GM18520 (cell line): ENCODE measurements around the gene TMEM72.
"Not testable (repeated sequence)": the region's sequence is repeated elsewhere in the genome, so short reads cannot be mapped to it uniquely, and the experiment has no call there.

Experiments
- ATAC-seq: cut with Tn5 transposase; IDR thresholded peaks from one replicate; pipeline ENCODE4 v1.9.1; 2021; ENCODE audit not compliant: unreplicated experiment

The TMEM72 gene

DNA sequence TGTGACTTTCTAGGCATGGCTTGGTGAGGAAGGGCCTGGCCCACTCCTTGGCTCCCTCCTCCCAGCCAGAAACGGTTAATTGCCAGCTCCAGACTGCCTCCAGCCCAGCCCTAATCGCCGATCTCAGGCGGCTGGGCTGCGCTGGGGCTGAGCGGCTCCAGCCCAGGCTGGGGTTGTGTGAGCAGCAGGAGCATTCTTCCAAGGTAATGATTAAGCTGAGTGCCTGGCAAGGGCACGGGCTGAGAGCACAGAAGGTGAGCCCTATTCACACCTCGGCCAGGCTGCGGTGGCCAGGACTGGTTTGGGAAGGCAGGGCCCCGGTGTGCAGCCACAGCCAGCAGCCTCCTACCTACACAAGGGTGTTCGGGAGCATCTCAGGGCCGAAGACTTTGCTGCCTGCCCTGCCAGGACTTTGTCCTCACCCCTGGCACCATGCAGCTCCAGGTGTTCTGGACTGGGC lies at the start of gene TMEM72:
Gene TMEM72, plus strand, starts transcription at position 257 of the 460 bp plus-strand sequence. Its CDS starts 176 bp downstream, at position 433.
- no peak for ATAC-seq

GRCh38 chr10:44862006-44862751 lies 49.0 kb upstream of the TMEM72 start:
- ATAC-seq: no peak

DNA sequence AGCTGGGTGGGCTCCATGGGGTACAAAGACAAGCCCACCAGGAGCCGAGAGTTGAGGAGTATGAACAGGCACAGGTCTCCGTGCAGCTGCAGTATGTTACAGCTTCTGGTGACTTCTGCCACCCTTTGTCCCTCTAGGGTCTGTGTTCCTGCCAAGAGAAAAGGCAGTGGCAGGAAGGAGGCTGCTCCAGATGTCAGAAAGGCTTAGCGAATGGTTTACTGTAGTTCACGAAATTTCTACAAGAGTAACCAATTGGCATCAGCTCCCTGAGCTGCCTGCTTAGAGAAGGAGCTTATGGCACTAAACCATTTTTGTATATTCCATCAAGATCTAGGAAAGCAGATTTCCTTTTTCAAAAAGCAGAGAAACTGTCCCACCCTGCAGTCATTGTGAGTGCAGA lies 48.2 kb upstream of the TMEM72 start:
- no peak for ATAC-seq

GRCh38 chr10:44863344-44864047 lies 47.6 kb upstream of the TMEM72 start:
- no peak for ATAC-seq

- ATAC-seq: no peak
These were observed 47.1 kb upstream of the TMEM72 start for GRCh38 chr10:44864051-44864450.

DNA sequence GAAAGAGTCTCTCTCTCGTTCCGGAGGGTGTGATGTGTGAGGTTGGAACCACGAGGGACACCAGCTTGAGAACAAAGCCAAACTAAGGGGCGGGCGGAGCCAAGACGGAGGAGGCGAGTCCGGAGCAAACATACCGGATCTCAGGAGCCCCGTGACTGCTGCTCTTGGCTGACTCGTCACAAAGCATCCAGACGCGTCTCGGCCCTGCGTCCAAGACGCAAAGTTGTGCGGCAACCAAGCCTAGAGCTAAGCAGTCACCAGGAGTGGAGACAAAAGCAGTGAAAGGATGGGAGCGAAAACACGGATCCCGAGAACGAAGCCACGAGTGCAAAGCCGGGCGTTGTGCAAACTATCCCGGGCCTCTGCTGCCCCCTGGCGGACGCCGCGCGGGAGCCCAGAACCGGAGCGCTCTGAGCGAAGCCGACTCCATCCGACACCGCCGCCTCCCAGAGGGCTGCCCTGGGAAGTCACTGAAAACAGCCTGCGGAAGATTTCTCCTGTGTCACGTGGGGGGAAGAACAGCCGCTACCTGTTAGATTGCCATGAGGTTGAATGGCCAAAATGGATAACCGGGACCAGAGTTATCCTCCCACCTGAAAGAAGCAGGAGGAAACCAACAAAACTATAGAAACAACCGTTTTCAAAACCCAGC lies 46.4 kb upstream of the TMEM72 start:
- no peak for ATAC-seq

- ATAC-seq: no peak
These were observed 45.9 kb upstream of the TMEM72 start for GRCh38 chr10:44865289-44865671.

DNA sequence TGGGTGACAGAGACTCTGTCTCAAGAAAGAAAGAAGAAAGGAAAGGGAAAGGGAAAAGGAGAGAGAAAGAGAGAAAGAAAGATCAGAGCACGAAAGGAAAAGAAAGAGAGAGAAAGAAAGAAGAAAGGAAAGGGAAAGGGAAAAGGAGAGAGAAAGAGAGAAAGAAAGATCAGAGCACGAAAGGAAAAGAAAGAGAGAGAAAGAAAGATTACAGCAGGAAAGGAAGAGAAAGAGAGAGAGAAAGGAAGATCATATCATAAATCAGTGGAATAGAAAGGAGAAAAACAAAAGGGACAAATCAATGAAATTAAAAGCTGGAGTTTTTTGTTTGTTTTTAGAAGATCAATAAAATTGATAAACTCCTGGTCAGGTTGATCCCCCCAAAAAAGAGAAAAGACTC lies 44.8 kb upstream of the TMEM72 start:
- ATAC-seq: not testable (repeated sequence)

DNA sequence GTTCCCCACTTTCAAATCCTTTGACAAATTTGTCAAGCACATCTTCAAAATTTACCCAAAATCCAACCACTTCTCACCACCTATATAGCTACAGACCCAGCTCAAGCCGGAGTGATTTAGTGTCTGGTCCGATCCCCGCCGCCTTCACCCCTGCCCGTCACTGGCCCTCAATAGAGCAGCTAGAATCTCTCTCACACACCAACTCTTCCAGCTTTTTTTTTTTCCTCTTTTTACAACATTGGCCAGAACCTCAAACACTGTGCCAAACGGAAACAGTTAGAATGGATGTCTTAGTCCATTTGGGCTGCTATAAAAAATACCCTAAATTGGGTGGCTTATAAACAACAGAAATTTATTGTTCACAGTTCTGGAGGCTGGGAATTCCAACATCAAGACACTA lies 41.1 kb upstream of the TMEM72 start:
- ATAC-seq: no peak

GRCh38 chr10:44873160-44873559 lies 38.0 kb upstream of the TMEM72 start:
- ATAC-seq: no peak

GRCh38 chr10:44874166-44874565 lies 37.0 kb upstream of the TMEM72 start:
- no peak for ATAC-seq

- no peak for ATAC-seq
These were observed 32.2 kb upstream of the TMEM72 start for GRCh38 chr10:44878706-44879530.

DNA sequence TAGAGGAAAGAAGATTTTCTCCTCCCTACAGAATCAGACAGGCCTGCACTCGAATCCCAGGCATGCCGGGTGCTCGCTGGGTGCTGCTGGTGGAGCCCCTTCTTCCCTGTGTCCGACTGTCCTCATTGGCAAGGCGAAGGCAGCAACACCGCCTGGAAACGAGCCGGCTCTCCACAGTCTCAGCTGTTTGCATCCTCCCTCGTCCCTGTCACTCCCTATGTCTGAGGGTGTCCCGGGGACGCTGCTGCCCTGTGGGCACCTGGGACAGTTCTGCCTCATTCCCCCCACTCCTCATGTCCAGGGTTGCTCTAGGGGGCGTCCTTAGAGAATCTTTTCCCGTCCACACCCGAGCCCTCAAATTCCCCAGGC lies 31.6 kb upstream of the TMEM72 start:
- no peak for ATAC-seq

GRCh38 chr10:44880090-44880715 lies 30.9 kb upstream of the TMEM72 start:
- no peak for ATAC-seq

- ATAC-seq: no peak
These were observed 29.5 kb upstream of the TMEM72 start for GRCh38 chr10:44881649-44882048.

DNA sequence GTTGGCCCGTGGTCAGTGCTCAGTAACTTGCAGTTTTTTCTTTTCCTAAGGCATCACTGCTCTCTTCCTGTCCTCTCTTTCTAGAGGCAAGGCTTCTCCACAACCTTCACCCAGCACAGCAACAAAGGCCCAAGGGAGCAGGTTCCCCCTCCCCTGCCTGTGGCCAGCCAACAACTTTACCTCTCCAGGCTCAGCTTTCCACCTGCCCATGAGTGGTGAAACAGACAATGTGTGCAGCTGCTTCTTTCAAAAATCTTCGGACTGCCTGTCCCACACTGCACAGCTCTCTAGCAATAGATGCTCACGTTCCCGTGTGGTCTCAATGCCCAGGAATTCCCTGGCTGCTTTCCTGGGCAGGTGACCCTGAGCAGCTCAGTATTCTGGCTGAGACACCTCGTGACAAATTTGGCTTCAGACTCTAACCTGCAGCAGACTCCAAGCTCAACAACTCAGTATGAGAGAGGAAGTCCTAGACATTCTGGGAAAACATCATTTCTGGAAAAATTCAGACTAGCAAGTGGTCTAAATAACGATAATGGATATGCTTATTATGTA lies 28.9 kb upstream of the TMEM72 start:
- no peak for ATAC-seq

GRCh38 chr10:44883593-44884331 lies 27.4 kb upstream of the TMEM72 start:
- ATAC-seq: no peak

GRCh38 chr10:44885710-44886109 lies 25.4 kb upstream of the TMEM72 start:
- no peak for ATAC-seq

DNA sequence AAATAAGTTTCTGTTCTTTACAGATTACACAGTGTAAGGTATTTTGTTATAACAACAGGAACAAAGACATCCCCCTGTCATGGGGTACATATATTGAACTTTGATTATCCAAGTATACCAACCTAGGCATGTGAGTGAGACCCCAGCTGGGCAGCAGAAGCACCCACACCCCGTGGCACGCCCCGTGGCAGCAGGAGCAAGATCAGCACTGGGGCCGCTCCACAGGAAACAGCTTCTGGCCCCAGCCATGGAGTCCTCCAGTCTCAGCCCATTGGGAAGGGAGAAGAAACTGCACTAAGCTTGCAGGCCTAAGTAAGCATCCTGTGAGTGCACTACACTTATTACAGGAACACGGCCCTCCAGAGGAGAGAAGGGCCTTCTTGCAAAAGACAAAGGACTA lies 24.2 kb upstream of the TMEM72 start:
- no peak for ATAC-seq

- ATAC-seq: no peak
These were observed 22.3 kb upstream of the TMEM72 start for GRCh38 chr10:44888886-44889285.
